Endothelial cell of umbilical vein (primary cell): ENCODE results near the gene HAL. TPM values are rescaled to one million over a fixed set of nuclear protein-coding genes. Genes with fewer than 3 reads are reported as not detected.

Experiments
- BruUV-seq: library from RNA; stranded (reverse); fragments of 400-500 nt; replicated peaks from 2 replicates; lab custom pipeline; 2021; lab: Mats Ljungman, UMichigan
- CTCF ChIA-PET: fragments of 300-600, 350-600 bp; sonication (Branson Sonifier 250); formaldehyde crosslinking; loops from one replicate; lab custom pipeline; 2021; ENCODE audit warnings: antibody characterized with exemption, inconsistent platforms; lab: Charles Lee
- POLR2A ChIA-PET: fragments of 300-600, 350-600 bp; sonication (Branson Sonifier 250); formaldehyde crosslinking; loops from one replicate; lab custom pipeline; 2021; ENCODE audit warnings: antibody characterized with exemption, inconsistent platforms; lab: Charles Lee
- DNase-seq: peaks from one replicate; pipeline ENCODE4 v3.0.0-alpha.2; 2011; ENCODE audit warnings: low read depth, low spot score
- FAIRE-seq: peaks from 2 replicates; lab custom pipeline; 2011; peaks lifted over from hg19 to GRCh38; lab: Jason Lieb, UNC
- H2AFZ ChIP-seq: 2 replicates; pipeline ENCODE4 v1.6.0; 2012; ENCODE audit warnings: low read depth, low read length, control low read depth, inconsistent platforms
- H3K27ac ChIP-seq: 2 replicates; pipeline ENCODE4 v1.5.1; 2011; ENCODE audit warnings: low read depth, mild to moderate bottlenecking, control low read depth, low read length, moderate library complexity; ENCODE audit not compliant: insufficient read depth
- H3K27me3 ChIP-seq, 2 experiments: 2 replicates each; pipeline versions ENCODE4 v1.6.0 to v1.6.1; 2011; ENCODE audit warnings: low read length in 2 of 2, mixed read lengths in 1 of 2; ENCODE audit not compliant: control insufficient read depth in 2 of 2, insufficient read depth in 2 of 2
- H3K36me3 ChIP-seq, 2 experiments: 2 replicates in 1 of 2; 3 replicates in 1 of 2; pipeline ENCODE4 v1.5.1; 2011; ENCODE audit warnings: low read length in 2 of 2, mild to moderate bottlenecking in 1 of 2, moderate library complexity in 1 of 2; ENCODE audit not compliant: control insufficient read depth in 2 of 2, insufficient read depth in 2 of 2; ENCODE audit errors: extremely low read depth in 1 of 2
- H3K4me1 ChIP-seq: 3 replicates; pipeline ENCODE4 v1.5.1; 2011; ENCODE audit warnings: mild to moderate bottlenecking, low read length; ENCODE audit not compliant: control insufficient read depth, insufficient read depth; ENCODE audit errors: extremely low read depth
- H3K4me2 ChIP-seq: 2 replicates; pipeline ENCODE4 v1.6.1; 2011; ENCODE audit warnings: low read length, control low read depth, mixed read lengths; ENCODE audit not compliant: insufficient read depth
- H3K4me3 ChIP-seq, 3 experiments: fragments of 200-600 bp in 1 of 3; sonication (generic), shearing (Covaris generic) in 1 of 3; replicated peaks in 1 of 3; 2 replicates each; pipeline ENCODE4 v1.5.1; 2011 to 2016; ENCODE audit warnings: control low read depth in 3 of 3, low read length in 3 of 3, mild to moderate bottlenecking in 2 of 3, inconsistent platforms in 1 of 3, low read depth in 1 of 3, moderate library complexity in 1 of 3; ENCODE audit not compliant: insufficient read depth in 1 of 3
- H3K79me2 ChIP-seq: 2 replicates; pipeline ENCODE4 v1.6.0; 2012; ENCODE audit warnings: low read length, inconsistent platforms; ENCODE audit not compliant: control insufficient read depth, insufficient read depth
- H3K9ac ChIP-seq: replicated peaks from 2 replicates; pipeline ENCODE3; 2011; ENCODE audit warnings: low read length, control low read depth; ENCODE audit not compliant: insufficient read depth; ENCODE audit errors: extremely low read depth
- H3K9me1 ChIP-seq: replicated peaks from 3 replicates; pipeline ENCODE4 v1.6.0; 2011; ENCODE audit warnings: mild to moderate bottlenecking, low read length; ENCODE audit not compliant: control insufficient read depth, insufficient read depth; ENCODE audit errors: extremely low read depth
- H3K9me3 ChIP-seq: replicated peaks from 2 replicates; pipeline ENCODE4 v1.5.1; 2012; ENCODE audit warnings: low read length, inconsistent platforms; ENCODE audit not compliant: control insufficient read depth, insufficient read depth
- H4K20me1 ChIP-seq: replicated peaks from 2 replicates; pipeline ENCODE3; 2011; ENCODE audit warnings: mild to moderate bottlenecking, low read length; ENCODE audit not compliant: control insufficient read depth, insufficient read depth; ENCODE audit errors: extremely low read depth
- CTCF ChIP-seq, 2 donors: IDR thresholded peaks; 1 replicate in 1 of 2; 2 replicates in 1 of 2; pipeline ENCODE4 v1.5.1; 2011; ENCODE audit warnings: low read length in 2 of 2, mild to moderate bottlenecking in 2 of 2, moderate library complexity in 2 of 2, control low read depth in 1 of 2, inconsistent platforms in 1 of 2, low read depth in 1 of 2; ENCODE audit not compliant: insufficient read depth in 1 of 2; ENCODE audit errors: extremely low read depth in 1 of 2
- FOS ChIP-seq: IDR thresholded peaks from 2 replicates; pipeline ENCODE4 v1.6.1; 2011; ENCODE audit warnings: mild to moderate bottlenecking, low read length, moderate library complexity, borderline replicate concordance; ENCODE audit not compliant: insufficient read depth
- JUN ChIP-seq: IDR thresholded peaks from 2 replicates; pipeline ENCODE4 v1.6.1; 2011; ENCODE audit warnings: borderline replicate concordance, low read depth; ENCODE audit not compliant: insufficient read length, insufficient read depth
- MYC ChIP-seq: IDR thresholded peaks from one replicate; pipeline ENCODE4 v1.6.1; 2011; ENCODE audit warnings: mild to moderate bottlenecking, low read depth, low read length
- dilution Hi-C: fragments of 300-500 bp; cut with MboI; formaldehyde crosslinking; loops from one replicate; pipeline ENCODE4 v1.15.0; 2019; ENCODE audit warnings: low sequenced_read_pairs; ENCODE audit not compliant: extremely low pct_ligation_motif_present
- intact Hi-C: fragments of 100-400 bp; cut with micrococcal nuclease; formaldehyde crosslinking; loops from one replicate; pipeline ENCODE4 v1.10.0; 2022
- polyA plus RNA-seq, 4 experiments: library from polyadenylated mRNA; depleted of rRNA in 3 of 4; stranded (reverse) in 3 of 4; unstranded in 1 of 4; fragments of >200 nt; gene quantifications; 2 replicates each; pipeline versions ENCODE4 v1.2.1 to v1.2.3, GENCODE V29; 2011 to 2012; ENCODE audit warnings: missing spikeins in 1 of 4
- total RNA-seq: library from RNA; stranded (reverse); gene quantifications from 2 replicates; pipeline ENCODE4 v1.2.3, GENCODE V29; 2021

Gene HAL
- total and polyA plus RNA-seq, 2 donors (not counting 3 experiments of a cell fraction or from before 2014, with no cell fraction given): 0.18 to 0.62 TPM

- no peaks in the 10 kb centered on the region for H3K9me1 ChIP-seq
- H3K27me3 ChIP-seq: no peaks in the 10 kb centered on the region
- no peak overlapping the region for H3K4me3 ChIP-seq
- H3K4me1 ChIP-seq: no peaks in the 10 kb centered on the region
- H2AFZ ChIP-seq: no peak overlapping the region
- H3K9me3 ChIP-seq: no peaks in the 10 kb centered on the region
- dilution Hi-C loops: no loop called here
- FAIRE-seq (peak; percentile 94), DNase-seq (peak; percentile 68)
- ChIA-PET POLR2A (no interaction called here), CTCF (interaction anchor here (0.6 to 4.8 kb wide), 35 partner anchors 9 to 1495 kb away, joined by 3 to 126 read pairs (median 4); partner anchors contain the start of genes AMDHD1 and CCDC38)
- H3K36me3 ChIP-seq: peaks cover 4% of the 10 kb centered on the region in 2 experiments
- H3K4me2 ChIP-seq: no peak overlapping the region
- no peaks in the 10 kb centered on the region for H4K20me1 ChIP-seq
- H3K27ac ChIP-seq: no peak overlapping the region
- TF ChIP-seq FOS (no peak), MYC (no peak), JUN (no peak), CTCF (IDR thresholded peaks at IDR 0.05; ENCODE audit: extremely low read depth in 1 of 2, insufficient read depth in 1 of 2, low read depth in 1 of 2, low read length in 2 of 2) (peak; percentile 56 to 58)
- no peak overlapping the region for H3K9ac ChIP-seq
- BruUV-seq: no TSS peak
- no peaks in the 10 kb centered on the region for H3K79me2 ChIP-seq
- intact Hi-C loops: loop anchor here (1.0 to 2.0 kb wide), 3 partner anchors 80 to 416 kb away; no protein-coding TSS in a partner anchor
These were observed 2.6 kb upstream of the HAL start for GRCh38 chr12:95998611-95999286.
